GM23248 (cell line): ENCODE data around the gene TMEM234.
"Not testable (repeated sequence)": the region's sequence is repeated elsewhere in the genome, so short reads cannot be mapped to it uniquely, and the experiment has no call there.

Experiments
- EZH2 ChIP-seq: fragments of 200-600 bp; sonication (generic); IDR thresholded peaks from 2 replicates; pipeline ENCODE4 v1.6.1; 2018; ENCODE audit warnings: antibody characterized with exemption, mild to moderate bottlenecking; ENCODE audit not compliant: insufficient read depth, poor library complexity, severe bottlenecking
- EZH2phosphoT487 ChIP-seq: fragments of 200-600 bp; sonication (generic); IDR thresholded peaks from 2 replicates; pipeline ENCODE4 v1.6.1; 2018; ENCODE audit warnings: antibody characterized with exemption, moderate library complexity, mild to moderate bottlenecking, low read depth; ENCODE audit not compliant: insufficient read depth

DNA sequence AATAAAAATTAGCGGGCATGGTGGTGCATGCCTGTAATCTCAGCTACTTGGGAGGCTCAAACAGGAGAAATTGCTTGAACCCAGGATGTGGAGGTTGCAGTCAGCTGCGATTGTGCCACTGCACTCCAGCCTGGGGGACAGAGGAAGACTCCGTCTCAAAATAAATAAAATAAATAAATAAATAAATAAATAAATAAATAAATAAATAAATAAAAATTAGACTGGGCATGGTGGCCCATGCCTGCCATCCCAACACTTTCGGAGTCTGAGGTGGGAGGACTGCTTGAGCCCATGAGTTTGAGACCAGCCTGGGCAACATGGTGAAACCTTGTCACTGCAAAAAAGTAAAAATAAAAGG lies 41.1 kb upstream of the TMEM234 start:
- not testable (repeated sequence) for TF ChIP-seq EZH2, EZH2phosphoT487
